GM06990 (cell line): ENCODE measurements around the gene PPY.

Experiments used
- DNase-seq: peaks from one replicate; pipeline ENCODE4 v3.0.0-alpha.2; 2011; ENCODE audit not compliant: insufficient read length; ENCODE audit errors: extremely low read depth
- H3K27me3 ChIP-seq: replicated peaks from 2 replicates; pipeline ENCODE4 v1.6.0; 2011; ENCODE audit warnings: low read length; ENCODE audit not compliant: control insufficient read depth, insufficient read depth
- H3K36me3 ChIP-seq: 2 replicates; pipeline ENCODE4 v1.5.1; 2011; ENCODE audit warnings: low read length; ENCODE audit not compliant: control insufficient read depth, insufficient read depth
- H3K4me3 ChIP-seq: replicated peaks from 2 replicates; pipeline ENCODE4 v1.5.1; 2011; ENCODE audit warnings: low read depth, mild to moderate bottlenecking, control low read depth, low read length
- CTCF ChIP-seq: IDR thresholded peaks from 2 replicates; pipeline ENCODE4 v1.5.1; 2011; ENCODE audit warnings: low read length, control low read depth, mild to moderate bottlenecking, inconsistent platforms; ENCODE audit not compliant: insufficient read depth, poor library complexity, severe bottlenecking

Gene PPY

DNA sequence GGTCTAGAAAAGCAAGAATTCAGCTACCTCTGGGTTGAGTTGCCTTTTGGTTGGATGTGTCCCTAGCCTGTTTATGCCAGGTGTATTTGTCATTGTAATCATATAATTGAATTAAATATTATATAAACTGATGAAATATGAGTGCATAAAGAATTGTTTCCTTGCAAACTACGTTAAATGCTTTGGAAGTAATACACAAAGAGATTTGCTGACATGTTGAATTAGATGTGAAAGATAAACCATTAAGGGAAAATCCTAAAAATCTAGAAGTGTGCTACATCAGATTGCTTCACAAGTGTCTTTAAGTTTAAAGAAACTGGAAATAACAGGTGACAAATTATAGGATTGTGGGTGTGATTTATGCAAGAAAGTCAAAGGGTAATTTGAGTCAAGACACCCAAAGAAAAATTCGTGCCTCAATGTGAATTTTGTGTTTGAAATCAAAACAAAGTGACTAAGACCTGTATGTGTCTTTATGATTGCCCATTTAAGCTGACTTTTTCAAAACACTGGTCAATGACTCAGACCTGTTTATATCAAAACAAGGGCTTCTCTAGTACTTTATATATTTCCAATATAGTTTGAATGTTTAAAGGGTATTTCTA lies 16.6 kb upstream of the PPY start:
- H3K36me3 ChIP-seq, result no peaks in the 10 kb centered on the region
- H3K4me3 ChIP-seq, result no peak overlapping the region
- DNase-seq, result no peak
- no peak for TF ChIP-seq CTCF
- H3K27me3 ChIP-seq, result no peaks in the 10 kb centered on the region; the same call in 1 of the 2 replicates

GRCh38 chr17:43956222-43956621 lies 13.9 kb upstream of the PPY start:
- H3K36me3 ChIP-seq, result no peaks in the 10 kb centered on the region

DNA sequence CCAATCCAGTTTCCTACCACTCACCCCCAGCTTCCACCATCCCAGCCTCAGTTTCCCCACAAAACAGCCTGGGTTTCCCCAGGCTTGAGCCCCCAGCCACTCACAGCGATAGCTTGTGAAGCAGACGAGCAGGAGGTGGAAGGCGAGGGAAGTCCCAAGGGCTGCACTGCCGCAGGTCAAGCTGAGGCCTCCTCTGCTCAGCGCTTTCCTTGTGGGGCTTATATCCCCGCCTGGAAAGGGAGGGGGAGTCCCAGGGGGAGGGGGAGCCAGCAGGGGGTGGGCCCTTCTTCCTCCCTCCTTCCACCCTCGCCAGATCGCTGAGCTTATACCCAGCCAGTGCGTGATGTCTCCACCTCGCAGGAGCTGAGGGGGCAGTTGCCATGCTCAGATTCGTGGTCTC lies 11.5 kb upstream of the PPY start, which contains the start of gene PYY:
PYY (minus strand) TSS at position 195 of the 400 bp plus-strand sequence. CDS start 457 bp downstream, outside the sequence.
- H3K27me3 ChIP-seq, result no peaks in the 10 kb centered on the region; the same call in none of the 2 replicates
- TF ChIP-seq CTCF, result no peak
- no peak within 1 kb of the TSS for H3K4me3 ChIP-seq
- DNase-seq, result no peak
- H3K36me3 ChIP-seq, result no peaks in the 10 kb centered on the region

More at GRCh38 chr17:43956222-43956621, 13.9 kb upstream of the PPY start:
- H3K27me3 ChIP-seq, result no peaks in the 10 kb centered on the region; the same call in 1 of the 2 replicates
- no peak for DNase-seq
- no peak for TF ChIP-seq CTCF
- H3K4me3 ChIP-seq, result no peak overlapping the region

DNA sequence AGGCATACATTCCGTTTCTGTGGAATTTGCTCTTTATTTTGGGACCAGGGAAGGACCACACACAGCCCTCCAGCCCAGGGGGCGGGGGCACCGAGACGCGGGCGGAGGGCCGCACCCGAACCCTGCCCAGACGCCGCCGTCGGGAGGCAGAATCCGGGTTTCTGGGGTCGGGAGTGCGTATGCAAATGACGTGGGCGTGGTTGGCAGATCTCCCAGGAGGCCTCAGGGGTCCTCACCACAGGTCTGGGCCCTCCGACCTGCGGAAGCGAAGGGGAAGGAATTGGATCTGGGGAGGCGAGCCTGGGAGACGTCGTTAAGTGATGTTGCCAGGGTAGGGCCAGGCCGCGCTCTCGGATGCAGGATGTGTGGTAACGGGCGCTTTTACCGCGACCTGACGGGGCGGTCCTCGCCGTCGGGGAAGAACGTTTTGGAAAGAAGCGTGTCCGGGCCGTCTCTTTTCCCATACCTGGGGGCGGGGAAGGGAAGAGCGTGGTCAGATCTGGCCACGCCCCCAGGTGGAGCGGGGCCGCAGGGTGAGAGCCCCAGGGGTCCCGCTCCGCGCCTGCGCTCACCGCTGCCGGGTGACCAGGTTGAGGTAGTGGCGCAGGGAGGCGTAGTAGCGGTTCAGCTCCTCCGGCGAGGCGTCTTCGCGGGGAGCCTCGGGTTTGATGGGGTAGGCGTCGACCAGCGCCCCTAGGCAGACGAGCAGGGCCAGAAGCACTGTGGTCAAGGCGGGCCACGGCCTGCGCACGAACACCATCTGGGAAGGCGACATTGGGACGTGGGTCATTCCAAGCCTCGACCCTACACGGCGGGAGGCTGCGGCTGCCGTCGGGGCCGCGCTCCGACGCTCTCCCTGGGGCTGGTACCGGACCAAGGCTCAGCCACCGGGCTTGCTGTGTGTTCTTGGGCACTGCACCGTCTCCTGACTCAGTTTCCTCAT lies 10.7 kb upstream of the PPY start:
- Histone ChIP-seq H3K4me3 (no peak overlapping the region), H3K27me3 (no peaks in the 10 kb centered on the region; the same call in none of the 2 replicates), H3K36me3 (no peaks in the 10 kb centered on the region)
- no peak for TF ChIP-seq CTCF
- no peak for DNase-seq

DNA sequence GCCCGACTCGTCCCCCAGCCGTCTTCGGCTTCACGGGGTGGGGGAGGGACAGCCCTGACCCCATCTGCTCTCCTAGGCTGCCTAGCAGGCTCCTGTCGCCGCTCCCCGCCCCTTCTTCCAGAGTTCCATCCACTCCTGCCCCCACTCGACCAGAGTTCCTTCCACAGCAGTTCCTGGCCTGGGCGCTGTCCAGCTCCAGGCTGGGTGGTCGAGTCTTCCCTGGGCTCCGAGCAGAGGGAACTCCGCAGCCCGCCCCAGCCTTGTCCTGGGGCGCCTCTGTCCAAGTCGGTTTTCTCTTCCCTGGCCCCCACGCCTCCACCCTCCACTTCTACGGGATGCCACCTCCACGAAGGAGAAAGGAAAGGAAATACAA lies 10.1 kb upstream of the PPY start:
- H3K27me3 ChIP-seq, result no peaks in the 10 kb centered on the region; the same call in none of the 2 replicates
- H3K36me3 ChIP-seq, result no peaks in the 10 kb centered on the region
- DNase-seq, result no peak
- no peak overlapping the region for H3K4me3 ChIP-seq
- TF ChIP-seq CTCF, result no peak
